ENCODE data around the gene BAHD1. TPM values are rescaled to one million over a fixed set of nuclear protein-coding genes. Genes with fewer than 3 reads are reported as not detected.

The BAHD1 gene
- total and polyA plus RNA-seq, 2 experiments from 2014 or later, result 11.2 to 40.1 TPM

DNA sequence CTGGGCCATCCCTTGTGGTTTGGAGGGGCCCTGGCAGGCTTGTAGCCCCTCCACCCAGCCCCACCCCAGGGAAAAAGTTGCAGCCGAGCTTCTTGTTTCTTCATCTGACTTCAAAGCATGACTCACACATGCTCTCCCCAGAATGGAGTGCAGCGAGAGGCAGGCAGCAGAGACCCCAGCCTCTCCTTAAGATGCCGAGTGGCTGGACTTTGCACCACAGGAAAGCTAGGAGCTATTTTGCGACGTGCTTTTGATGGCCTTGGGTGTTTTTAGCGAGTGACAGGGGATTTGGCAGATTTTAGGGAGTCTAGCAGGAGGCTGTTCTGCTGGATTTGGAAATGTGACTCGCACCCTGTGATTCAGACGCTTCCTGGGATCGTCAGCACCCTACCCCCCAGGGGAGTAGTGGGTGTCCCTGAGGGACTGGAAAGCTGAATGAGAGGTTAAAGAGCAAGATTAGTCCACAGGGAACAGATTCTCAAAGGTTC lies 14.2 kb downstream of the BAHD1 start:
- Mint-ChIP-seq H3K9me3 (no peaks in the 10 kb centered on the region), H3K36me3 (ENCODE audit: low read depth) (peaks cover 10% of the 10 kb centered on the region), H3K27ac (peak overlapping the region; percentile 51), H3K4me3 (no peak overlapping the region; the same call in 2 of the 3 replicates), H3K4me1 (peaks cover 74% of the 10 kb centered on the region), H3K27me3 (ENCODE audit: insufficient read depth, low read depth, poor library complexity) (peaks cover 13% of the 10 kb centered on the region)
- H3K4me1 ChIP-seq (ENCODE audit: insufficient read depth), result peaks cover 44% of the 10 kb centered on the region
- H3K36me3 ChIP-seq (ENCODE audit: insufficient read depth), result no peaks in the 10 kb centered on the region; the same call in none of the 2 replicates
- no peaks in the 10 kb centered on the region for H3F3A ChIP-seq (replicated peaks; ENCODE audit: low read depth)
- no peaks in the 10 kb centered on the region for H3K9me2 ChIP-seq (ENCODE audit: insufficient read depth)
- H3K27ac ChIP-seq (ENCODE audit: low read depth), result no peak overlapping the region
- no peak overlapping the region for H2AFZ ChIP-seq
- H3K4me3 ChIP-seq, result no peak overlapping the region
- DNase-seq (ENCODE audit: low spot score) (no peak), ATAC-seq (no peak)
- peaks cover 89% of the 10 kb centered on the region for H3K79me2 ChIP-seq (replicated peaks; ENCODE audit: insufficient read depth)
- no peaks in the 10 kb centered on the region for H3K27me3 ChIP-seq (ENCODE audit: insufficient read depth)
- peaks cover 48% of the 10 kb centered on the region for H4K20me1 ChIP-seq (replicated peaks; ENCODE audit: insufficient read depth)
- TF ChIP-seq, protein P1, sequence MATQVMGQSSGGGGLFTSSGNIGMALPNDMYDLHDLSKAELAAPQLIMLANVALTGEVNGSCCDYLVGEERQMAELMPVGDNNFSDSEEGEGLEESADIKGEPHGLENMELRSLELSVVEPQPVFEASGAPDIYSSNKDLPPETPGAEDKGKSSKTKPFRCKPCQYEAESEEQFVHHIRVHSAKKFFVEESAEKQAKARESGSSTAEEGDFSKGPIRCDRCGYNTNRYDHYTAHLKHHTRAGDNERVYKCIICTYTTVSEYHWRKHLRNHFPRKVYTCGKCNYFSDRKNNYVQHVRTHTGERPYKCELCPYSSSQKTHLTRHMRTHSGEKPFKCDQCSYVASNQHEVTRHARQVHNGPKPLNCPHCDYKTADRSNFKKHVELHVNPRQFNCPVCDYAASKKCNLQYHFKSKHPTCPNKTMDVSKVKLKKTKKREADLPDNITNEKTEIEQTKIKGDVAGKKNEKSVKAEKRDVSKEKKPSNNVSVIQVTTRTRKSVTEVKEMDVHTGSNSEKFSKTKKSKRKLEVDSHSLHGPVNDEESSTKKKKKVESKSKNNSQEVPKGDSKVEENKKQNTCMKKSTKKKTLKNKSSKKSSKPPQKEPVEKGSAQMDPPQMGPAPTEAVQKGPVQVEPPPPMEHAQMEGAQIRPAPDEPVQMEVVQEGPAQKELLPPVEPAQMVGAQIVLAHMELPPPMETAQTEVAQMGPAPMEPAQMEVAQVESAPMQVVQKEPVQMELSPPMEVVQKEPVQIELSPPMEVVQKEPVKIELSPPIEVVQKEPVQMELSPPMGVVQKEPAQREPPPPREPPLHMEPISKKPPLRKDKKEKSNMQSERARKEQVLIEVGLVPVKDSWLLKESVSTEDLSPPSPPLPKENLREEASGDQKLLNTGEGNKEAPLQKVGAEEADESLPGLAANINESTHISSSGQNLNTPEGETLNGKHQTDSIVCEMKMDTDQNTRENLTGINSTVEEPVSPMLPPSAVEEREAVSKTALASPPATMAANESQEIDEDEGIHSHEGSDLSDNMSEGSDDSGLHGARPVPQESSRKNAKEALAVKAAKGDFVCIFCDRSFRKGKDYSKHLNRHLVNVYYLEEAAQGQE (IDR thresholded peaks at IDR 0.05; ENCODE audit: unreplicated experiment), result no peak
- TF ChIP-seq ZNF114 (CRISPR knock-in tag; IDR thresholded peaks at IDR 0.05), result no peak
- no peak overlapping the region for H3K4me2 ChIP-seq

- H3K9me3 Mint-ChIP-seq, result no peaks in the 10 kb centered on the region
- no peak overlapping the region for H3K4me3 Mint-ChIP-seq
- Histone ChIP-seq H3K79me2 (replicated peaks; ENCODE audit: insufficient read depth) (peaks cover 88% of the 10 kb centered on the region), H3K36me3 (ENCODE audit: insufficient read depth) (peaks cover 6% of the 10 kb centered on the region), H4K20me1 (replicated peaks; ENCODE audit: insufficient read depth) (peaks cover 40% of the 10 kb centered on the region), H3F3A (replicated peaks; ENCODE audit: low read depth) (no peaks in the 10 kb centered on the region), H3K9me2 (ENCODE audit: insufficient read depth) (no peaks in the 10 kb centered on the region), H3K27me3 (ENCODE audit: insufficient read depth) (no peaks in the 10 kb centered on the region), H3K4me1 (ENCODE audit: insufficient read depth) (peaks cover 35% of the 10 kb centered on the region), H3K27ac (ENCODE audit: low read depth) (no peak overlapping the region), H3K4me3 (no peak overlapping the region), H3K4me2 (no peak overlapping the region), H2AFZ (no peak overlapping the region)
- no peak for ATAC-seq
- H3K4me1 Mint-ChIP-seq, result peaks cover 62% of the 10 kb centered on the region
- peak overlapping the region; percentile 78 for H3K27ac Mint-ChIP-seq
- H3K27me3 Mint-ChIP-seq (ENCODE audit: insufficient read depth, low read depth, poor library complexity), result peaks cover 13% of the 10 kb centered on the region
- TF ChIP-seq, protein P2, sequence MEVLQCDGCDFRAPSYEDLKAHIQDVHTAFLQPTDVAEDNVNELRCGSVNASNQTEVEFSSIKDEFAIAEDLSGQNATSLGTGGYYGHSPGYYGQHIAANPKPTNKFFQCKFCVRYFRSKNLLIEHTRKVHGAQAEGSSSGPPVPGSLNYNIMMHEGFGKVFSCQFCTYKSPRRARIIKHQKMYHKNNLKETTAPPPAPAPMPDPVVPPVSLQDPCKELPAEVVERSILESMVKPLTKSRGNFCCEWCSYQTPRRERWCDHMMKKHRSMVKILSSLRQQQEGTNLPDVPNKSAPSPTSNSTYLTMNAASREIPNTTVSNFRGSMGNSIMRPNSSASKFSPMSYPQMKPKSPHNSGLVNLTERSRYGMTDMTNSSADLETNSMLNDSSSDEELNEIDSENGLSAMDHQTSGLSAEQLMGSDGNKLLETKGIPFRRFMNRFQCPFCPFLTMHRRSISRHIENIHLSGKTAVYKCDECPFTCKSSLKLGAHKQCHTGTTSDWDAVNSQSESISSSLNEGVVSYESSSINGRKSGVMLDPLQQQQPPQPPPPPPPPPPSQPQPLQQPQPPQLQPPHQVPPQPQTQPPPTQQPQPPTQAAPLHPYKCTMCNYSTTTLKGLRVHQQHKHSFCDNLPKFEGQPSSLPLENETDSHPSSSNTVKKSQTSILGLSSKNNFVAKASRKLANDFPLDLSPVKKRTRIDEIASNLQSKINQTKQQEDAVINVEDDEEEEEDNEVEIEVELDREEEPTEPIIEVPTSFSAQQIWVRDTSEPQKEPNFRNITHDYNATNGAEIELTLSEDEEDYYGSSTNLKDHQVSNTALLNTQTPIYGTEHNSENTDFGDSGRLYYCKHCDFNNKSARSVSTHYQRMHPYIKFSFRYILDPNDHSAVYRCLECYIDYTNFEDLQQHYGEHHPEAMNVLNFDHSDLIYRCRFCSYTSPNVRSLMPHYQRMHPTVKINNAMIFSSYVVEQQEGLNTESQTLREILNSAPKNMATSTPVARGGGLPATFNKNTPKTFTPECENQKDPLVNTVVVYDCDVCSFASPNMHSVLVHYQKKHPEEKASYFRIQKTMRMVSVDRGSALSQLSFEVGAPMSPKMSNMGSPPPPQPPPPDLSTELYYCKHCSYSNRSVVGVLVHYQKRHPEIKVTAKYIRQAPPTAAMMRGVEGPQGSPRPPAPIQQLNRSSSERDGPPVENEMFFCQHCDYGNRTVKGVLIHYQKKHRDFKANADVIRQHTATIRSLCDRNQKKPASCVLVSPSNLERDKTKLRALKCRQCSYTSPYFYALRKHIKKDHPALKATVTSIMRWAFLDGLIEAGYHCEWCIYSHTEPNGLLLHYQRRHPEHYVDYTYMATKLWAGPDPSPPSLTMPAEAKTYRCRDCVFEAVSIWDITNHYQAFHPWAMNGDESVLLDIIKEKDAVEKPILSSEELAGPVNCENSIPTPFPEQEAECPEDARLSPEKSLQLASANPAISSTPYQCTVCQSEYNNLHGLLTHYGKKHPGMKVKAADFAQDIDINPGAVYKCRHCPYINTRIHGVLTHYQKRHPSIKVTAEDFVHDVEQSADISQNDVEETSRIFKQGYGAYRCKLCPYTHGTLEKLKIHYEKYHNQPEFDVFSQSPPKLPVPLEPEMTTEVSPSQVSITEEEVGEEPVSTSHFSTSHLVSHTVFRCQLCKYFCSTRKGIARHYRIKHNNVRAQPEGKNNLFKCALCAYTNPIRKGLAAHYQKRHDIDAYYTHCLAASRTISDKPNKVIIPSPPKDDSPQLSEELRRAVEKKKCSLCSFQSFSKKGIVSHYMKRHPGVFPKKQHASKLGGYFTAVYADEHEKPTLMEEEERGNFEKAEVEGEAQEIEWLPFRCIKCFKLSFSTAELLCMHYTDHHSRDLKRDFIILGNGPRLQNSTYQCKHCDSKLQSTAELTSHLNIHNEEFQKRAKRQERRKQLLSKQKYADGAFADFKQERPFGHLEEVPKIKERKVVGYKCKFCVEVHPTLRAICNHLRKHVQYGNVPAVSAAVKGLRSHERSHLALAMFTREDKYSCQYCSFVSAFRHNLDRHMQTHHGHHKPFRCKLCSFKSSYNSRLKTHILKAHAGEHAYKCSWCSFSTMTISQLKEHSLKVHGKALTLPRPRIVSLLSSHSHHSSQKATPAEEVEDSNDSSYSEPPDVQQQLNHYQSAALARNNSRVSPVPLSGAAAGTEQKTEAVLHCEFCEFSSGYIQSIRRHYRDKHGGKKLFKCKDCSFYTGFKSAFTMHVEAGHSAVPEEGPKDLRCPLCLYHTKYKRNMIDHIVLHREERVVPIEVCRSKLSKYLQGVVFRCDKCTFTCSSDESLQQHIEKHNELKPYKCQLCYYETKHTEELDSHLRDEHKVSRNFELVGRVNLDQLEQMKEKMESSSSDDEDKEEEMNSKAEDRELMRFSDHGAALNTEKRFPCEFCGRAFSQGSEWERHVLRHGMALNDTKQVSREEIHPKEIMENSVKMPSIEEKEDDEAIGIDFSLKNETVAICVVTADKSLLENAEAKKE (CRISPR knock-in tag; IDR thresholded peaks at IDR 0.05), result no peak
- TF ChIP-seq JUNB (IDR thresholded peaks at IDR 0.05; ENCODE audit: unreplicated experiment) (no peak), ZNF114 (CRISPR knock-in tag; IDR thresholded peaks at IDR 0.05) (no peak), ZNF331 (CRISPR knock-in tag; IDR thresholded peaks at IDR 0.05; ENCODE audit: low read depth) (no peak), CREB1 (CRISPR knock-in tag; IDR thresholded peaks at IDR 0.05; ENCODE audit: low read depth) (no peak), STAT1 (IDR thresholded peaks at IDR 0.05; ENCODE audit: unreplicated experiment) (no peak)
- TF ChIP-seq, protein P1 (IDR thresholded peaks at IDR 0.05; ENCODE audit: unreplicated experiment), result no peak
- peaks cover 22% of the 10 kb centered on the region for H3K36me3 Mint-ChIP-seq (ENCODE audit: low read depth)
- DNase-seq (ENCODE audit: low spot score), result no peak
Observed at GRCh38 chr15:40456299-40456712, 15.6 kb downstream of the BAHD1 start.

Measured in GM23338 (cell line).